ENCODE data around the gene FMR1.

FMR1 gene

GRCh38 chrX:147981038-147981752, 69.5 kb downstream of the FMR1 start, which contains the start of gene FMR1NB:
TSS of gene FMR1NB (plus strand) at chrX:147981337. CDS start at chrX:147981403, 66 bp downstream.
- Histone ChIP-seq H3K4me3 (ENCODE audit: low read depth in 1 of 2, low read length in 1 of 2) (no peak within 1 kb of the TSS), H3K27me3 (no peaks in the 10 kb centered on the region), H3K36me3 (no peaks in the 10 kb centered on the region), H3K4me1 (ENCODE audit: control insufficient read depth in 1 of 2, insufficient read depth in 1 of 2, low read depth in 1 of 2, low read length in 1 of 2) (no peaks in the 10 kb centered on the region), H3K9me3 (no peaks in the 10 kb centered on the region), H3K27ac (no peak within 1 kb of the TSS)
- TF ChIP-seq CTCF (IDR thresholded peaks at IDR 0.05): no peak

Measured in neutrophil (primary cell).